ENCODE results near the gene ANKRD10.
A peak's percentile ranks its signal among the peaks of the same experiment; 100 is the strongest.

ANKRD10 gene

DNA sequence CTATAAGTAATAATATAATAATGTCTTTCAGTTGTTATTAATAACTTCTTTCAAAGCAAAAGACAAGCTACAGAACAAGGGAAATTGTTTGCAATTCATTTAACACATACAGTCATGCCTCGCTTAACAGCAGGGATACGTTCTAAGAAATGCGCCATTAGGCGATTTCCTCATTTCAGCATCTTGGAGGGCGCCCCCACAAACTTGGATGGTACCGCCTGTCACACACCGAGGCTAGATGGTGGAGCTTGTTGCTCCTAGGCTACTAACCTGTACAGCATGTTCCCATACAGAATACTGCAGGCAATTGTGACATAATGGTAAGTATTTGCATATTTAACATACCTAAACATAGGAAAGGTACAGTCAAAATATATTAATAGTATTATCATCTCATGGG, 8.2 kb upstream of the ANKRD10 start:
- no peak for DNase-seq (ENCODE audit: low spot score)
- H3K4me1 ChIP-seq (ENCODE audit: control insufficient read depth in 2 of 2, insufficient read depth in 1 of 2, low read depth in 1 of 2, low read length in 2 of 2): no peaks in the 10 kb centered on the region
- no peak overlapping the region for H2BK12ac ChIP-seq (ENCODE audit: low read length)
- H4K91ac ChIP-seq (ENCODE audit: low read depth, low read length, poor library complexity): no peak overlapping the region
- H3K9me3 ChIP-seq (replicated peaks in 1 of 2; ENCODE audit: control insufficient read depth in 2 of 2, insufficient read depth in 1 of 2, low read depth in 1 of 2, low read length in 2 of 2): no peaks in the 10 kb centered on the region
- no peak overlapping the region for H3K9ac ChIP-seq (ENCODE audit: low read depth, low read length, poor library complexity)
- H3K79me1 ChIP-seq (ENCODE audit: low read depth, low read length): no peaks in the 10 kb centered on the region
- no peak overlapping the region for H3K14ac ChIP-seq (ENCODE audit: low read length)
- peaks cover 0 to 4% (median 0%) of the 10 kb centered on the region in 3 experiments for H3K27me3 ChIP-seq (ENCODE audit: control insufficient read depth in 3 of 3, insufficient read depth in 3 of 3, low read depth in 1 of 3, low read length in 3 of 3)
- H3K4ac ChIP-seq (ENCODE audit: low read length): no peak overlapping the region
- no peak overlapping the region for H2BK120ac ChIP-seq (ENCODE audit: low read depth, low read length)
- no peak overlapping the region for H2AK5ac ChIP-seq (ENCODE audit: low read depth, low read length)
- H4K8ac ChIP-seq (ENCODE audit: low read depth, low read length): no peak overlapping the region
- H3K4me2 ChIP-seq (ENCODE audit: insufficient read depth, low read length, poor library complexity, severe bottlenecking): no peak overlapping the region
- no peak overlapping the region for H3K18ac ChIP-seq (ENCODE audit: low read length)
- no peak overlapping the region for H2BK5ac ChIP-seq (ENCODE audit: low read length)
- no peak overlapping the region for H2BK15ac ChIP-seq (ENCODE audit: low read length)
- no CpG with 5 or more reads among the region's 7 CpGs for WGBS, 2 donors (ENCODE audit: extremely low coverage in 2 of 2, insufficient read length in 2 of 2, insufficient replicate concordance in 1 of 2)
- H3K4me3 ChIP-seq (ENCODE audit: low read length in 2 of 2): no peak overlapping the region
- no peak overlapping the region for H2AFZ ChIP-seq (ENCODE audit: low read length)
- H3K36me3 ChIP-seq (replicated peaks in 1 of 2; ENCODE audit: control insufficient read depth in 2 of 2, insufficient read depth in 2 of 2, low read length in 2 of 2): no peaks in the 10 kb centered on the region
- no peak overlapping the region for H3K23ac ChIP-seq (ENCODE audit: low read depth, low read length, poor library complexity)
- no peak overlapping the region for H3K27ac ChIP-seq (replicated peaks; ENCODE audit: low read length)

GRCh38 chr13:110922506-110922905, 7.6 kb upstream of the ANKRD10 start:
- Histone ChIP-seq H3K9me3 (replicated peaks in 1 of 2; ENCODE audit: control insufficient read depth in 2 of 2, insufficient read depth in 1 of 2, low read depth in 1 of 2, low read length in 2 of 2) (no peaks in the 10 kb centered on the region), H2BK5ac (ENCODE audit: low read length) (no peak overlapping the region), H3K27me3 (ENCODE audit: control insufficient read depth in 3 of 3, insufficient read depth in 3 of 3, low read depth in 1 of 3, low read length in 3 of 3) (peaks cover 0 to 4% (median 0%) of the 10 kb centered on the region in 3 experiments), H3K9ac (ENCODE audit: low read depth, low read length, poor library complexity) (no peak overlapping the region), H3K4me3 (ENCODE audit: low read length in 2 of 2) (no peak overlapping the region), H4K91ac (ENCODE audit: low read depth, low read length, poor library complexity) (no peak overlapping the region), H3K4me2 (ENCODE audit: insufficient read depth, low read length, poor library complexity, severe bottlenecking) (no peak overlapping the region), H3K79me1 (ENCODE audit: low read depth, low read length) (no peaks in the 10 kb centered on the region), H2BK120ac (ENCODE audit: low read depth, low read length) (peak overlapping the region; percentile 56), H3K23ac (ENCODE audit: low read depth, low read length, poor library complexity) (no peak overlapping the region), H3K36me3 (replicated peaks in 1 of 2; ENCODE audit: control insufficient read depth in 2 of 2, insufficient read depth in 2 of 2, low read length in 2 of 2) (no peaks in the 10 kb centered on the region), H3K27ac (replicated peaks; ENCODE audit: low read length) (no peak overlapping the region), H3K4me1 (ENCODE audit: control insufficient read depth in 2 of 2, insufficient read depth in 1 of 2, low read depth in 1 of 2, low read length in 2 of 2) (no peaks in the 10 kb centered on the region), H3K18ac (ENCODE audit: low read length) (no peak overlapping the region), H2BK12ac (ENCODE audit: low read length) (peak overlapping the region; percentile 53), H4K8ac (ENCODE audit: low read depth, low read length) (no peak overlapping the region), H2BK15ac (ENCODE audit: low read length) (no peak overlapping the region), H2AFZ (ENCODE audit: low read length) (peak overlapping the region; percentile 64), H3K14ac (ENCODE audit: low read length) (no peak overlapping the region), H2AK5ac (ENCODE audit: low read depth, low read length) (peak overlapping the region; percentile 90), H3K4ac (ENCODE audit: low read length) (no peak overlapping the region)
- no CpG with 5 or more reads among the region's 8 CpGs for WGBS, 2 donors (ENCODE audit: extremely low coverage in 2 of 2, insufficient read length in 2 of 2, insufficient replicate concordance in 1 of 2)
- DNase-seq (ENCODE audit: low spot score): no peak

DNA sequence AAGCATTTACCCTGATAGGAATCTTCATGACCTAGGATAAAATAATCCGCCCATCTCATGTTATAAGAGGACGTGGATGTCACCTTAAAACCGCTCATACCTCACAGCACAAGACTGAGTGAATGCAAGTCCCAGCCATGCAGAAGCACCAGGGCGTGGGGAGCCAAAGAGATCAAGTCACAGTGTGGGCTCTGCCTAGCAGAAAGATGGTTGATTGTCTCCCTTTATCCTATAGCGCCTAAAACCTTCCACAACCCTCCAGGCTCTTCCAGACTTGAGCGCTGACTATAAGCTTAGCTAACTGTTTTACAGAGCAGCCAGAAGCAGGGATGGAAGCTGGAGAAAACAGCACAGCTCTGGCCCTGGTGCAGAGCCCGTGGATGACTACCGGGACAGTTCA, 6.8 kb upstream of the ANKRD10 start:
- Histone ChIP-seq H3K27me3 (ENCODE audit: control insufficient read depth in 3 of 3, insufficient read depth in 3 of 3, low read depth in 1 of 3, low read length in 3 of 3) (peaks cover 0 to 4% (median 0%) of the 10 kb centered on the region in 3 experiments), H2BK12ac (ENCODE audit: low read length) (no peak overlapping the region), H4K91ac (ENCODE audit: low read depth, low read length, poor library complexity) (no peak overlapping the region), H3K79me1 (ENCODE audit: low read depth, low read length) (no peaks in the 10 kb centered on the region), H3K36me3 (replicated peaks in 1 of 2; ENCODE audit: control insufficient read depth in 2 of 2, insufficient read depth in 2 of 2, low read length in 2 of 2) (no peaks in the 10 kb centered on the region), H3K18ac (ENCODE audit: low read length) (no peak overlapping the region), H2BK15ac (ENCODE audit: low read length) (no peak overlapping the region), H2AK5ac (ENCODE audit: low read depth, low read length) (no peak overlapping the region), H4K8ac (ENCODE audit: low read depth, low read length) (no peak overlapping the region), H3K23ac (ENCODE audit: low read depth, low read length, poor library complexity) (no peak overlapping the region), H3K4me2 (ENCODE audit: insufficient read depth, low read length, poor library complexity, severe bottlenecking) (no peak overlapping the region), H2AFZ (ENCODE audit: low read length) (no peak overlapping the region), H3K14ac (ENCODE audit: low read length) (no peak overlapping the region), H2BK120ac (ENCODE audit: low read depth, low read length) (no peak overlapping the region), H3K4me3 (ENCODE audit: low read length in 2 of 2) (no peak overlapping the region), H3K27ac (replicated peaks; ENCODE audit: low read length) (no peak overlapping the region), H3K9ac (ENCODE audit: low read depth, low read length, poor library complexity) (no peak overlapping the region), H2BK5ac (ENCODE audit: low read length) (no peak overlapping the region), H3K4me1 (ENCODE audit: control insufficient read depth in 2 of 2, insufficient read depth in 1 of 2, low read depth in 1 of 2, low read length in 2 of 2) (no peaks in the 10 kb centered on the region), H3K9me3 (replicated peaks in 1 of 2; ENCODE audit: control insufficient read depth in 2 of 2, insufficient read depth in 1 of 2, low read depth in 1 of 2, low read length in 2 of 2) (no peaks in the 10 kb centered on the region), H3K4ac (ENCODE audit: low read length) (no peak overlapping the region)
- DNase-seq (ENCODE audit: low spot score): no peak
- no CpG with 5 or more reads among the region's 8 CpGs for WGBS, 2 donors (ENCODE audit: extremely low coverage in 2 of 2, insufficient read length in 2 of 2, insufficient replicate concordance in 1 of 2)

DNA sequence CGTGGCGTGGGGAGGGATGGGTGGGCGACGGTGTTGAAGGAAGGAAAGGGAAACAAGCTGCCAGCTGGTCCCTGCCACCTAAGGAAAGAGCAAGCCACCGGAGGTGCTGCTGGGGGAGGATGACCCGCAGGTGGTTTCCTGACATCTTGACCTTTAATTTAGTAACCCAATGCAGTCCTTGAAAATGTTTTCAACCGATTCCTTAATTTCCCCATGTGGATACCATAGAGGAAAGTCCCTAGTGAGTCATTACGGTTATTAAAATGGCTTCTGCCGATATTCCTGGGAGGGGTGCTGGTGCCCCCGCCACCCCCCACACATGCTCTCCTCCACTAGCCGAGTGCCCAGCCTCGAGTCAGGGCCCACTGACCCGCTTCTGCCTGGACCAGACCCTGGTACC, 6.3 kb upstream of the ANKRD10 start:
- H3K18ac ChIP-seq (ENCODE audit: low read length): no peak overlapping the region

More for the DNA sequence above, 6.3 kb upstream of the ANKRD10 start:
- Histone ChIP-seq H3K27me3 (ENCODE audit: control insufficient read depth in 3 of 3, insufficient read depth in 3 of 3, low read depth in 1 of 3, low read length in 3 of 3) (peaks cover 0 to 4% (median 0%) of the 10 kb centered on the region in 3 experiments), H2BK15ac (ENCODE audit: low read length) (no peak overlapping the region), H2AK5ac (ENCODE audit: low read depth, low read length) (no peak overlapping the region), H3K4me2 (ENCODE audit: insufficient read depth, low read length, poor library complexity, severe bottlenecking) (no peak overlapping the region), H3K14ac (ENCODE audit: low read length) (no peak overlapping the region), H2BK5ac (ENCODE audit: low read length) (no peak overlapping the region), H3K23ac (ENCODE audit: low read depth, low read length, poor library complexity) (no peak overlapping the region), H2BK120ac (ENCODE audit: low read depth, low read length) (no peak overlapping the region), H3K27ac (replicated peaks; ENCODE audit: low read length) (no peak overlapping the region), H4K8ac (ENCODE audit: low read depth, low read length) (no peak overlapping the region), H3K4me3 (ENCODE audit: low read length in 2 of 2) (no peak overlapping the region), H3K9ac (ENCODE audit: low read depth, low read length, poor library complexity) (no peak overlapping the region), H2AFZ (ENCODE audit: low read length) (no peak overlapping the region), H2BK12ac (ENCODE audit: low read length) (no peak overlapping the region), H4K91ac (ENCODE audit: low read depth, low read length, poor library complexity) (no peak overlapping the region), H3K4ac (ENCODE audit: low read length) (no peak overlapping the region), H3K79me1 (ENCODE audit: low read depth, low read length) (no peaks in the 10 kb centered on the region), H3K36me3 (replicated peaks in 1 of 2; ENCODE audit: control insufficient read depth in 2 of 2, insufficient read depth in 2 of 2, low read length in 2 of 2) (no peaks in the 10 kb centered on the region), H3K4me1 (ENCODE audit: control insufficient read depth in 2 of 2, insufficient read depth in 1 of 2, low read depth in 1 of 2, low read length in 2 of 2) (no peaks in the 10 kb centered on the region), H3K9me3 (replicated peaks in 1 of 2; ENCODE audit: control insufficient read depth in 2 of 2, insufficient read depth in 1 of 2, low read depth in 1 of 2, low read length in 2 of 2) (no peaks in the 10 kb centered on the region)
- WGBS, 2 donors (ENCODE audit: extremely low coverage in 2 of 2, insufficient read length in 2 of 2, insufficient replicate concordance in 1 of 2): no CpG with 5 or more reads among the region's 13 CpGs
- DNase-seq (ENCODE audit: low spot score): no peak

Measured in neuronal stem cell (in vitro differentiated cells).